K562 (cell line): ENCODE measurements around the gene FBXO10. TPM values are rescaled to one million over a fixed set of nuclear protein-coding genes. Genes with fewer than 3 reads are reported as not detected.

Experiments
- ATAC-seq: fragments of 200-7000 bp; cut with Tn5 transposase; 3 replicates; pipeline ENCODE4 v1.9.1; 2020; ENCODE audit warnings: moderate library complexity
- BruUV-seq: library from RNA; stranded (reverse); fragments of 400-500 nt; replicated peaks from 2 replicates; lab custom pipeline; 2021; lab: Mats Ljungman, UMichigan
- CTCF ChIA-PET: fragments of 300-600 bp; formaldehyde crosslinking; extraction: SDS; loops from one replicate; lab custom pipeline; 2021; ENCODE audit warnings: low intra/inter-chr PET ratio; lab: Yijun Ruan, JAX
- POLR2A ChIA-PET: fragments of 300-600, 350-650 bp; sonication (Branson Sonifier 250); formaldehyde crosslinking; extraction: SDS; loops from one replicate; lab custom pipeline; 2021; ENCODE audit warnings: antibody characterized with exemption, inconsistent platforms; lab: Yijun Ruan, JAX
- DNase-seq, 4 experiments: peaks; one replicate each; pipeline versions ENCODE4 v3.0.0 to v3.0.0-alpha.2; 2011 to 2018; ENCODE audit warnings: low spot score in 3 of 4, mixed read lengths in 3 of 4; ENCODE audit errors: extremely low read depth in 1 of 4
- FAIRE-seq: peaks from 2 replicates; lab custom pipeline; 2011; peaks lifted over from hg19 to GRCh38; lab: Jason Lieb, UNC
- H2AFZ ChIP-seq: 2 replicates; pipeline ENCODE4 v1.6.0; 2011; ENCODE audit warnings: low read depth, low read length, control low read depth, inconsistent platforms
- H3K27ac ChIP-seq: fragments of 200-600 bp; 3 replicates; pipeline ENCODE4 v1.8.0; 2011; ENCODE audit warnings: low read depth, mild to moderate bottlenecking, control low read depth, inconsistent platforms, low read length, moderate library complexity, mixed read lengths; ENCODE audit errors: extremely low read depth
- H3K27me3 ChIP-seq, 2 experiments: fragments of 300-600 bp in 1 of 2; 2 replicates in 1 of 2; 3 replicates in 1 of 2; pipeline versions ENCODE4 v1.6.0 to v1.8.0; 2011; ENCODE audit warnings: inconsistent platforms in 2 of 2, low read length in 2 of 2, mild to moderate bottlenecking in 1 of 2, mixed read lengths in 1 of 2, moderate library complexity in 1 of 2; ENCODE audit not compliant: control insufficient read depth in 2 of 2, insufficient read depth in 2 of 2
- H3K36me3 ChIP-seq: fragments of 300-600 bp; 3 replicates; pipeline ENCODE4 v1.8.0; 2011; ENCODE audit warnings: mild to moderate bottlenecking, low read length, inconsistent platforms; ENCODE audit not compliant: control insufficient read depth, insufficient read depth
- H3K4me1 ChIP-seq, 2 experiments: fragments of 200-600 bp in 1 of 2; replicated peaks in 1 of 2; 2 replicates in 1 of 2; 3 replicates in 1 of 2; pipeline versions ENCODE4 v1.5.1 to v1.8.0; 2011; ENCODE audit warnings: inconsistent platforms in 2 of 2, low read length in 2 of 2, mild to moderate bottlenecking in 1 of 2, mixed read lengths in 1 of 2, moderate library complexity in 1 of 2; ENCODE audit not compliant: control insufficient read depth in 2 of 2, insufficient read depth in 2 of 2
- H3K4me2 ChIP-seq: 2 replicates; pipeline ENCODE4 v1.6.1; 2011; ENCODE audit warnings: low read length, control low read depth, inconsistent platforms, mixed read lengths; ENCODE audit not compliant: insufficient read depth
- H3K4me3 ChIP-seq: fragments of 200-600 bp; sonication (generic), shearing (Covaris generic); 2 replicates; pipeline ENCODE4 v1.5.1; 2016; ENCODE audit warnings: control low read depth, inconsistent platforms
- H3K79me2 ChIP-seq: fragments of 200-600 bp; 3 replicates; pipeline ENCODE4 v1.8.0; 2011; ENCODE audit warnings: low read length, inconsistent platforms; ENCODE audit not compliant: control insufficient read depth, insufficient read depth
- H3K9ac ChIP-seq, 2 experiments: 2 replicates each; pipeline versions ENCODE4 v1.6.0 to v1.6.1; 2011; ENCODE audit warnings: low read depth in 2 of 2, low read length in 2 of 2, control low read depth in 1 of 2, inconsistent platforms in 1 of 2, mild to moderate bottlenecking in 1 of 2, mixed read lengths in 1 of 2; ENCODE audit not compliant: insufficient read depth in 1 of 2
- H3K9me1 ChIP-seq: one replicate; pipeline ENCODE4 v1.6.0; 2011; ENCODE audit warnings: inconsistent platforms, mild to moderate bottlenecking, low read length, moderate library complexity; ENCODE audit not compliant: control insufficient read depth, insufficient read depth
- H3K9me3 ChIP-seq: replicated peaks from 2 replicates; pipeline ENCODE4 v1.5.1; 2011; ENCODE audit warnings: low read depth, low read length, inconsistent platforms; ENCODE audit not compliant: control insufficient read depth, insufficient read depth
- H4K20me1 ChIP-seq: replicated peaks from 2 replicates; pipeline ENCODE4 v1.6.1; 2011; ENCODE audit warnings: low read length, inconsistent platforms, mixed read lengths; ENCODE audit not compliant: control insufficient read depth, insufficient read depth
- MEF2A ChIP-seq: IDR thresholded peaks from 2 replicates; pipeline ENCODE4 v1.6.1; 2011; ENCODE audit warnings: low read depth, mild to moderate bottlenecking, low read length, moderate library complexity; ENCODE audit not compliant: control insufficient read depth
- PURB ChIP-seq: sonication (generic); formaldehyde crosslinking; IDR thresholded peaks from 2 replicates; pipeline ENCODE4 v1.9.0; 2021; ENCODE audit warnings: low read depth, mild to moderate bottlenecking, missing genetic modification reagents
- RBM25 ChIP-seq: fragments of 200-400 bp; formaldehyde crosslinking; IDR thresholded peaks from 2 replicates; pipeline ENCODE4 v1.6.1; 2018; ENCODE audit warnings: low read length, low read depth, moderate library complexity; ENCODE audit not compliant: severe bottlenecking
- RFX1 ChIP-seq: fragments of 450-650 bp; IDR thresholded peaks from 2 replicates; pipeline ENCODE4 v1.6.1; 2016; ENCODE audit warnings: mild to moderate bottlenecking, moderate library complexity
- TEAD4 ChIP-seq, 2 experiments: sonication (generic) in 1 of 2; formaldehyde crosslinking in 1 of 2; IDR thresholded peaks; 2 replicates each; pipeline versions ENCODE4 v1.6.1 to v1.8.0; 2012 to 2022; ENCODE audit warnings: borderline replicate concordance in 1 of 2, inconsistent platforms in 1 of 2, low read length in 1 of 2, mild to moderate bottlenecking in 1 of 2, missing genetic modification reagents in 1 of 2
- ZNF778 ChIP-seq: fragments of 450-650 bp; formaldehyde crosslinking; IDR thresholded peaks from 2 replicates; pipeline ENCODE4 v1.4.0; 2020; ENCODE audit warnings: mild to moderate bottlenecking, moderate library complexity
- WGBS: fragments of 100-300 bp; shearing (Covaris generic); methylation state at CpG from one replicate; pipeline ENCODE4 v1.1.6; 2016; ENCODE audit warnings: low coverage, mixed read lengths; ENCODE audit not compliant: insufficient coverage; ENCODE audit errors: missing lambda C conversion rate; 5-methylcytosine and 5-hydroxymethylcytosine counted together
- in situ Hi-C: fragments of 300-500 bp; cut with MboI; formaldehyde crosslinking; loops from 4 replicates; pipeline ENCODE4 v1.15.0; 2018; ENCODE audit warnings: inconsistent platforms, mixed read lengths
- intact Hi-C: fragments of 100-400 bp; cut with micrococcal nuclease; formaldehyde crosslinking; loops from 2 replicates; pipeline ENCODE4 v1.14.2; 2022
- polyA plus RNA-seq, 8 experiments: library from polyadenylated mRNA; depleted of rRNA in 4 of 8; stranded (reverse) in 5 of 8; unstranded in 3 of 8; fragments of >200 nt; fragmentation: Nextera tagmentation in 2 of 8; fragmentation: Illumina TruSeq in 1 of 8; extraction: Ambion mirVana in 2 of 8; extraction: Trizol in 1 of 8; gene quantifications; 2 replicates each; pipeline versions ENCODE4 v1.2.1 to v1.2.3, GENCODE V29; 2011 to 2014; ENCODE audit warnings: inconsistent platforms in 1 of 8, missing spikeins in 1 of 8
- total RNA-seq, 7 experiments: library from RNA; depleted of rRNA in 6 of 7; stranded (reverse); fragments of >200 nt in 6 of 7; fragmentation: Illumina TruSeq in 2 of 7; extraction: Trizol in 2 of 7; gene quantifications; 2 replicates each; pipeline versions ENCODE4 v1.2.1 to v1.2.3, GENCODE V29; 2011 to 2021; ENCODE audit warnings: low replicate concordance in 1 of 7
- TF ChIP-seq, protein P1 (sequence below): fragments of 250-450 bp; sonication (Bioruptor Pico); IDR thresholded peaks from 2 replicates; pipeline ENCODE4 v1.8.0; 2021; ENCODE audit warnings: mild to moderate bottlenecking, moderate library complexity
- TF ChIP-seq, protein P2 (sequence below): sonication (generic); IDR thresholded peaks from 2 replicates; pipeline ENCODE4 v1.6.1; 2016

The FBXO10 gene
- total and polyA plus RNA-seq, 9 of the 15 experiments (the other 6 are each of a cell fraction or from before 2014, with no cell fraction given), result 0.84 to 9.9 (median 6.0) TPM

DNA sequence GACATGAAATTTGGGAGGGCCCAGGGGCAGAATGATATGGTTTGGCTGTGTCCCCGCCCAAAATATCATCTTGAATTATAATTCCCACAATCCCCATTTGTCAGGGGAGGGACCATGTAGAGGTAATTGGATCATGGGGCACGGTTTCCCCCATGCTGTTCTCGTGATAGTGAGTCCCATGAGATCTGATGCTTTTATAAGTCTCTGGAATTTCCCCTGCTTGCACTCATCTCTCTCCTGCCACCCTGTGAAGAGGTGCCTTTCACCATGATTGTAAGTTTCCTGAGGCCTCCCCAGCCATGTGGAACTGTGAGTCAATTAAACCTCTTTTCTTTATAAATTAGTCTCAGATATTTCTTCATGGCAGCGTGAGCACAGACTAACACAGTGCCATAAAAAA lies 11.3 kb downstream of the FBXO10 start:
- peaks cover 6% of the 10 kb centered on the region; the same call in 1 of the 3 replicates for H3K79me2 ChIP-seq
- DNase-seq (no peak), ATAC-seq (no peak)
- H3K36me3 ChIP-seq, result peaks cover 19% of the 10 kb centered on the region; the same call in 2 of the 3 replicates
- ChIA-PET CTCF (no interaction called here), POLR2A (interaction anchor here (1.2 to 1.4 kb wide), 2 partner anchors 10 to 29 kb away, joined by 4 read pairs; no protein-coding TSS in a partner anchor)
- no peaks in the 10 kb centered on the region for H3K9me1 ChIP-seq
- no peak overlapping the region for H3K9ac ChIP-seq
- no TSS peak for BruUV-seq
- H2AFZ ChIP-seq, result no peak overlapping the region
- H4K20me1 ChIP-seq, result no peaks in the 10 kb centered on the region
- H3K27me3 ChIP-seq, result no peaks in the 10 kb centered on the region
- TF ChIP-seq RBM25 (no peak), PURB (CRISPR knock-in tag) (no peak), TEAD4 (IDR thresholded peaks at IDR 0.05; ENCODE audit: low read length) (no peak), TEAD4 (CRISPR knock-in tag; IDR thresholded peaks at IDR 0.05; ENCODE audit: borderline replicate concordance) (no peak), ZNF778 (CRISPR knock-in tag) (no peak), MEF2A (no peak), RFX1 (no peak)
- TF ChIP-seq, protein P1, sequence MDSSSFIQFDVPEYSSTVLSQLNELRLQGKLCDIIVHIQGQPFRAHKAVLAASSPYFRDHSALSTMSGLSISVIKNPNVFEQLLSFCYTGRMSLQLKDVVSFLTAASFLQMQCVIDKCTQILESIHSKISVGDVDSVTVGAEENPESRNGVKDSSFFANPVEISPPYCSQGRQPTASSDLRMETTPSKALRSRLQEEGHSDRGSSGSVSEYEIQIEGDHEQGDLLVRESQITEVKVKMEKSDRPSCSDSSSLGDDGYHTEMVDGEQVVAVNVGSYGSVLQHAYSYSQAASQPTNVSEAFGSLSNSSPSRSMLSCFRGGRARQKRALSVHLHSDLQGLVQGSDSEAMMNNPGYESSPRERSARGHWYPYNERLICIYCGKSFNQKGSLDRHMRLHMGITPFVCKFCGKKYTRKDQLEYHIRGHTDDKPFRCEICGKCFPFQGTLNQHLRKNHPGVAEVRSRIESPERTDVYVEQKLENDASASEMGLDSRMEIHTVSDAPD, result no peak
- TF ChIP-seq, protein P2, sequence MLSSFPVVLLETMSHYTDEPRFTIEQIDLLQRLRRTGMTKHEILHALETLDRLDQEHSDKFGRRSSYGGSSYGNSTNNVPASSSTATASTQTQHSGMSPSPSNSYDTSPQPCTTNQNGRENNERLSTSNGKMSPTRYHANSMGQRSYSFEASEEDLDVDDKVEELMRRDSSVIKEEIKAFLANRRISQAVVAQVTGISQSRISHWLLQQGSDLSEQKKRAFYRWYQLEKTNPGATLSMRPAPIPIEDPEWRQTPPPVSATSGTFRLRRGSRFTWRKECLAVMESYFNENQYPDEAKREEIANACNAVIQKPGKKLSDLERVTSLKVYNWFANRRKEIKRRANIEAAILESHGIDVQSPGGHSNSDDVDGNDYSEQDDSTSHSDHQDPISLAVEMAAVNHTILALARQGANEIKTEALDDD, result no peak
- TF ChIP-seq, all 486 proteins: peak for 0
- Histone ChIP-seq H3K27ac (no peak overlapping the region), H3K4me3 (no peak overlapping the region), H3K4me2 (no peak overlapping the region), H3K9me3 (no peaks in the 10 kb centered on the region; the same call in 1 of the 2 replicates), H3K4me1 (peaks cover 0 to 2% of the 10 kb centered on the region in 2 experiments; a peak in 1 of 5 replicates)
- WGBS, result 91% methylated on average over 4 of the region's 4 CpGs
- in situ Hi-C loops, result no loop called here
- intact Hi-C loops, result no loop called here
- FAIRE-seq, result no peak
